Endothelial cell of umbilical vein (primary cell): ENCODE measurements around the gene ARHGAP42. TPM values are rescaled to one million over a fixed set of nuclear protein-coding genes. Genes with fewer than 3 reads are reported as not detected.

ENCODE experiments used
- BruUV-seq: library from RNA; stranded (reverse); fragments of 400-500 nt; replicated peaks from 2 replicates; lab custom pipeline; 2021; lab: Mats Ljungman, UMichigan
- CTCF ChIA-PET: fragments of 300-600, 350-600 bp; sonication (Branson Sonifier 250); formaldehyde crosslinking; loops from one replicate; lab custom pipeline; 2021; ENCODE audit warnings: antibody characterized with exemption, inconsistent platforms; lab: Charles Lee
- POLR2A ChIA-PET: fragments of 300-600, 350-600 bp; sonication (Branson Sonifier 250); formaldehyde crosslinking; loops from one replicate; lab custom pipeline; 2021; ENCODE audit warnings: antibody characterized with exemption, inconsistent platforms; lab: Charles Lee
- DNase-seq: peaks from one replicate; pipeline ENCODE4 v3.0.0-alpha.2; 2011; ENCODE audit warnings: low read depth, low spot score
- FAIRE-seq: peaks from 2 replicates; lab custom pipeline; 2011; peaks lifted over from hg19 to GRCh38; lab: Jason Lieb, UNC
- H2AFZ ChIP-seq: 2 replicates; pipeline ENCODE4 v1.6.0; 2012; ENCODE audit warnings: low read depth, low read length, control low read depth, inconsistent platforms
- H3K27ac ChIP-seq: 2 replicates; pipeline ENCODE4 v1.5.1; 2011; ENCODE audit warnings: low read depth, mild to moderate bottlenecking, control low read depth, low read length, moderate library complexity; ENCODE audit not compliant: insufficient read depth
- H3K27me3 ChIP-seq, 2 experiments: 2 replicates each; pipeline versions ENCODE4 v1.6.0 to v1.6.1; 2011; ENCODE audit warnings: low read length in 2 of 2, mixed read lengths in 1 of 2; ENCODE audit not compliant: control insufficient read depth in 2 of 2, insufficient read depth in 2 of 2
- H3K36me3 ChIP-seq, 2 experiments: 2 replicates in 1 of 2; 3 replicates in 1 of 2; pipeline ENCODE4 v1.5.1; 2011; ENCODE audit warnings: low read length in 2 of 2, mild to moderate bottlenecking in 1 of 2, moderate library complexity in 1 of 2; ENCODE audit not compliant: control insufficient read depth in 2 of 2, insufficient read depth in 2 of 2; ENCODE audit errors: extremely low read depth in 1 of 2
- H3K4me1 ChIP-seq: 3 replicates; pipeline ENCODE4 v1.5.1; 2011; ENCODE audit warnings: mild to moderate bottlenecking, low read length; ENCODE audit not compliant: control insufficient read depth, insufficient read depth; ENCODE audit errors: extremely low read depth
- H3K4me2 ChIP-seq: 2 replicates; pipeline ENCODE4 v1.6.1; 2011; ENCODE audit warnings: low read length, control low read depth, mixed read lengths; ENCODE audit not compliant: insufficient read depth
- H3K4me3 ChIP-seq, 3 experiments: fragments of 200-600 bp in 1 of 3; sonication (generic), shearing (Covaris generic) in 1 of 3; replicated peaks in 1 of 3; 2 replicates each; pipeline ENCODE4 v1.5.1; 2011 to 2016; ENCODE audit warnings: control low read depth in 3 of 3, low read length in 3 of 3, mild to moderate bottlenecking in 2 of 3, inconsistent platforms in 1 of 3, low read depth in 1 of 3, moderate library complexity in 1 of 3; ENCODE audit not compliant: insufficient read depth in 1 of 3
- H3K79me2 ChIP-seq: 2 replicates; pipeline ENCODE4 v1.6.0; 2012; ENCODE audit warnings: low read length, inconsistent platforms; ENCODE audit not compliant: control insufficient read depth, insufficient read depth
- H3K9ac ChIP-seq: replicated peaks from 2 replicates; pipeline ENCODE3; 2011; ENCODE audit warnings: low read length, control low read depth; ENCODE audit not compliant: insufficient read depth; ENCODE audit errors: extremely low read depth
- H3K9me1 ChIP-seq: replicated peaks from 3 replicates; pipeline ENCODE4 v1.6.0; 2011; ENCODE audit warnings: mild to moderate bottlenecking, low read length; ENCODE audit not compliant: control insufficient read depth, insufficient read depth; ENCODE audit errors: extremely low read depth
- H3K9me3 ChIP-seq: replicated peaks from 2 replicates; pipeline ENCODE4 v1.5.1; 2012; ENCODE audit warnings: low read length, inconsistent platforms; ENCODE audit not compliant: control insufficient read depth, insufficient read depth
- H4K20me1 ChIP-seq: replicated peaks from 2 replicates; pipeline ENCODE3; 2011; ENCODE audit warnings: mild to moderate bottlenecking, low read length; ENCODE audit not compliant: control insufficient read depth, insufficient read depth; ENCODE audit errors: extremely low read depth
- EZH2 ChIP-seq: IDR thresholded peaks from 2 replicates; pipeline ENCODE4 v1.6.1; 2012; ENCODE audit warnings: borderline replicate concordance, low read depth, mild to moderate bottlenecking, moderate library complexity, low read length, inconsistent platforms; ENCODE audit not compliant: severe bottlenecking
- FOS ChIP-seq: IDR thresholded peaks from 2 replicates; pipeline ENCODE4 v1.6.1; 2011; ENCODE audit warnings: mild to moderate bottlenecking, low read length, moderate library complexity, borderline replicate concordance; ENCODE audit not compliant: insufficient read depth
- GATA2 ChIP-seq: IDR thresholded peaks from 2 replicates; pipeline ENCODE4 v1.7.0; 2011; ENCODE audit warnings: low read depth, mild to moderate bottlenecking, moderate library complexity, mixed read lengths, low read length; ENCODE audit not compliant: insufficient read length, insufficient read depth
- JUN ChIP-seq: IDR thresholded peaks from 2 replicates; pipeline ENCODE4 v1.6.1; 2011; ENCODE audit warnings: borderline replicate concordance, low read depth; ENCODE audit not compliant: insufficient read length, insufficient read depth
- MYC ChIP-seq: IDR thresholded peaks from one replicate; pipeline ENCODE4 v1.6.1; 2011; ENCODE audit warnings: mild to moderate bottlenecking, low read depth, low read length
- POLR2A ChIP-seq: IDR thresholded peaks from 2 replicates; pipeline ENCODE4 v1.6.1; 2012; ENCODE audit warnings: low read depth, mild to moderate bottlenecking, control low read depth, low read length
- POLR2AphosphoS5 ChIP-seq: IDR thresholded peaks from 2 replicates; pipeline ENCODE4 v1.6.1; 2012; ENCODE audit warnings: low read depth, mild to moderate bottlenecking, control low read depth, low read length, moderate library complexity; ENCODE audit not compliant: insufficient read depth
- dilution Hi-C: fragments of 300-500 bp; cut with MboI; formaldehyde crosslinking; loops from one replicate; pipeline ENCODE4 v1.15.0; 2019; ENCODE audit warnings: low sequenced_read_pairs; ENCODE audit not compliant: extremely low pct_ligation_motif_present
- intact Hi-C: fragments of 100-400 bp; cut with micrococcal nuclease; formaldehyde crosslinking; loops from one replicate; pipeline ENCODE4 v1.10.0; 2022
- polyA plus RNA-seq, 4 experiments: library from polyadenylated mRNA; depleted of rRNA in 3 of 4; stranded (reverse) in 3 of 4; unstranded in 1 of 4; fragments of >200 nt; gene quantifications; 2 replicates each; pipeline versions ENCODE4 v1.2.1 to v1.2.3, GENCODE V29; 2011 to 2012; ENCODE audit warnings: missing spikeins in 1 of 4
- total RNA-seq: library from RNA; stranded (reverse); gene quantifications from 2 replicates; pipeline ENCODE4 v1.2.3, GENCODE V29; 2021
- TF ChIP-seq, protein P1 (sequence below): IDR thresholded peaks from 2 replicates; pipeline ENCODE4 v1.6.1; 2011; ENCODE audit not compliant: insufficient read depth, insufficient read length
- TF ChIP-seq, protein P2 (sequence below), 2 donors: IDR thresholded peaks; 1 replicate in 1 of 2; 2 replicates in 1 of 2; pipeline ENCODE4 v1.5.1; 2011; ENCODE audit warnings: low read length in 2 of 2, mild to moderate bottlenecking in 2 of 2, moderate library complexity in 2 of 2, control low read depth in 1 of 2, inconsistent platforms in 1 of 2, low read depth in 1 of 2; ENCODE audit not compliant: insufficient read depth in 1 of 2; ENCODE audit errors: extremely low read depth in 1 of 2

The ARHGAP42 gene
- total and polyA plus RNA-seq, 2 donors (not counting 3 experiments of a cell fraction or from before 2014, with no cell fraction given) = 1.8 to 2.4 TPM

DNA sequence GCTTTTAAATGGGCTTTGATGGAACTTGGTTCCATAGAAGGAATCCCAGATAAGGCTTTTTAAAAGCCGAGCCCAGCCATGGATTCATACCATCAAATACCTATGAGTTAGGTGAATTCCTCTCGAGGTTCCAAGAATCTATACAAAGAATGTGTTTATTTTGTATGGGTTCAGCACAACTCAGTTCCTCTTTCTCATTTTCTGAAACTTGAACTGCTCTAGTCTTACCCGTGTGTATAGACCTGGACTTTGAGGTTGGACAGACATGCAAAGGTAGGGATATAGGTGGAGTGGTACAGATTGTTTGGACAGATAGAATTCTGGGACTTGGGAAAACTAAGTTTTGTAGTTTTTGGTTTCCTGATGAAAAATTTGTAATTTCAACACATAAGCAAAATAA lies 344.6 kb downstream of the ARHGAP42 start:
- Histone ChIP-seq H3K4me3 (no peak overlapping the region), H3K9me1 (no peaks in the 10 kb centered on the region), H3K9me3 (no peaks in the 10 kb centered on the region), H3K27me3 (no peaks in the 10 kb centered on the region), H3K4me1 (no peaks in the 10 kb centered on the region), H3K27ac (no peak overlapping the region), H3K79me2 (no peaks in the 10 kb centered on the region), H2AFZ (no peak overlapping the region), H3K4me2 (no peak overlapping the region), H4K20me1 (no peaks in the 10 kb centered on the region), H3K36me3 (no peaks in the 10 kb centered on the region), H3K9ac (no peak overlapping the region)
- no peak for FAIRE-seq
- dilution Hi-C loops = no loop called here
- no TSS peak for BruUV-seq
- DNase-seq = no peak
- intact Hi-C loops = no loop called here
- TF ChIP-seq GATA2 = no peak
- ChIA-PET POLR2A (no interaction called here), CTCF (no interaction called here)

DNA sequence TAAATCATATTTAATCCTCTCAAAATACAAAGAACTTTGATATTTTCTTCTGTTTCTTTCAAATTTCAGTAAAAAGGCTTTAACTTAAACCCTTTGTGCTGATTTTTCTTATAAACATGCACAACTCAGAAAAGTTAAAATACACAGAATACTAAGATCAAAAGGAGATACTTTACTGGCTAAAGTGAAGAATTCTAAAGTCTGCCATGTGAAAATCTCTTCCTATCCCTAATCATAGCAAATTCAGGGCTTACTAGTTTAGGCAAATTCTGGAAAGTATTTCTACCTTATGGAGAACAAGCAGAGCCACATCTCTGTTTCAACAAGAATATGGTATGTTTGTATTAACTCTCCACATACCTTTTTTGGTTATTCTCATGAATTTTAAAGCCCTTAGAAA lies 345.9 kb downstream of the ARHGAP42 start:
- no peak for FAIRE-seq

More for the DNA sequence above, 345.9 kb downstream of the ARHGAP42 start:
- no TSS peak for BruUV-seq
- TF ChIP-seq POLR2AphosphoS5 (no peak), POLR2A (no peak), MYC (no peak), EZH2 (no peak), JUN (no peak), GATA2 (no peak), FOS (no peak)
- TF ChIP-seq, protein P1, sequence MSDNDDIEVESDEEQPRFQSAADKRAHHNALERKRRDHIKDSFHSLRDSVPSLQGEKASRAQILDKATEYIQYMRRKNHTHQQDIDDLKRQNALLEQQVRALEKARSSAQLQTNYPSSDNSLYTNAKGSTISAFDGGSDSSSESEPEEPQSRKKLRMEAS = no peak
- TF ChIP-seq, protein P2, sequence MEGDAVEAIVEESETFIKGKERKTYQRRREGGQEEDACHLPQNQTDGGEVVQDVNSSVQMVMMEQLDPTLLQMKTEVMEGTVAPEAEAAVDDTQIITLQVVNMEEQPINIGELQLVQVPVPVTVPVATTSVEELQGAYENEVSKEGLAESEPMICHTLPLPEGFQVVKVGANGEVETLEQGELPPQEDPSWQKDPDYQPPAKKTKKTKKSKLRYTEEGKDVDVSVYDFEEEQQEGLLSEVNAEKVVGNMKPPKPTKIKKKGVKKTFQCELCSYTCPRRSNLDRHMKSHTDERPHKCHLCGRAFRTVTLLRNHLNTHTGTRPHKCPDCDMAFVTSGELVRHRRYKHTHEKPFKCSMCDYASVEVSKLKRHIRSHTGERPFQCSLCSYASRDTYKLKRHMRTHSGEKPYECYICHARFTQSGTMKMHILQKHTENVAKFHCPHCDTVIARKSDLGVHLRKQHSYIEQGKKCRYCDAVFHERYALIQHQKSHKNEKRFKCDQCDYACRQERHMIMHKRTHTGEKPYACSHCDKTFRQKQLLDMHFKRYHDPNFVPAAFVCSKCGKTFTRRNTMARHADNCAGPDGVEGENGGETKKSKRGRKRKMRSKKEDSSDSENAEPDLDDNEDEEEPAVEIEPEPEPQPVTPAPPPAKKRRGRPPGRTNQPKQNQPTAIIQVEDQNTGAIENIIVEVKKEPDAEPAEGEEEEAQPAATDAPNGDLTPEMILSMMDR (IDR thresholded peaks at IDR 0.05; ENCODE audit: extremely low read depth in 1 of 2, insufficient read depth in 1 of 2, low read depth in 1 of 2, low read length in 2 of 2) = no peak
- no peak for DNase-seq
- Histone ChIP-seq H3K9me3 (no peaks in the 10 kb centered on the region), H3K27me3 (no peaks in the 10 kb centered on the region), H3K4me2 (no peak overlapping the region), H3K9me1 (no peaks in the 10 kb centered on the region), H3K27ac (no peak overlapping the region), H3K36me3 (no peaks in the 10 kb centered on the region), H3K4me3 (no peak overlapping the region), H3K79me2 (no peaks in the 10 kb centered on the region), H3K4me1 (no peaks in the 10 kb centered on the region), H3K9ac (no peak overlapping the region), H4K20me1 (no peaks in the 10 kb centered on the region), H2AFZ (no peak overlapping the region)
- intact Hi-C loops (no loop called here), dilution Hi-C loops (no loop called here)
- ChIA-PET CTCF (no interaction called here), POLR2A (no interaction called here)
